Transverse colon (tissue), 4 donors: ENCODE results near the gene TAF4. TPM values are rescaled to one million over a fixed set of nuclear protein-coding genes. Genes with fewer than 3 reads are reported as not detected.

Source experiments
- DNase-seq: peaks from one replicate; pipeline ENCODE4 v3.0.0-alpha.2; 2019
- H3K27ac ChIP-seq, 4 donors: fragments of 200-600 bp; sonication (generic); 2 replicates each; pipeline ENCODE4 v1.5.1; 2016 to 2018; ENCODE audit warnings: inconsistent platforms in 4 of 4
- H3K27me3 ChIP-seq: fragments of 200-600 bp; sonication (generic); 2 replicates; pipeline ENCODE4 v1.5.1; 2017; ENCODE audit warnings: inconsistent platforms
- H3K36me3 ChIP-seq, 4 donors: fragments of 200-600 bp; sonication (generic); 2 replicates each; pipeline ENCODE4 v1.5.1; 2017 to 2019; ENCODE audit warnings: inconsistent platforms in 4 of 4
- H3K4me1 ChIP-seq, 4 donors: fragments of 200-600 bp; sonication (generic); 2 replicates each; pipeline ENCODE4 v1.5.1; 2017 to 2020; ENCODE audit warnings: inconsistent platforms in 4 of 4
- H3K4me3 ChIP-seq, 4 donors: fragments of 200-600 bp; sonication (generic); 1 replicate in 1 of 4; 2 replicates in 3 of 4; pipeline versions ENCODE4 v1.5.1 to v1.6.1; 2017 to 2019; ENCODE audit warnings: inconsistent platforms in 4 of 4
- H3K9me3 ChIP-seq, 2 donors: fragments of 200-600 bp; sonication (generic); 2 replicates each; pipeline ENCODE4 v1.5.1; 2017 to 2019; ENCODE audit warnings: inconsistent platforms in 2 of 2
- EP300 ChIP-seq: sonication (generic); formaldehyde crosslinking; IDR thresholded peaks from one replicate; pipeline ENCODE4 v1.6.1; 2017; ENCODE audit warnings: antibody characterized with exemption, low read depth
- POLR2A ChIP-seq: fragments of 450-650 bp; IDR thresholded peaks from one replicate; pipeline ENCODE4 v1.6.1; 2016; ENCODE audit warnings: antibody characterized with exemption, mild to moderate bottlenecking, moderate library complexity
- POLR2AphosphoS5 ChIP-seq, 3 donors: sonication (generic); formaldehyde crosslinking; IDR thresholded peaks; one replicate each; pipeline ENCODE4 v1.6.1; 2016; ENCODE audit warnings: antibody characterized with exemption in 3 of 3
- WGBS, 2 donors: methylation state at CpG; one replicate each; pipeline ENCODE4 v1.1.5; 2018; ENCODE audit warnings: low coverage in 1 of 2; 5-methylcytosine and 5-hydroxymethylcytosine counted together
- in situ Hi-C, 4 donors: fragments of 200-750 bp; cut with MboI; loops; one replicate each; pipeline versions ENCODE4 v1.15.0 to v1.15.1; 2017; ENCODE audit warnings: low sequenced_read_pairs in 3 of 4, low pct_ligation_motif_present in 1 of 4, low pct_unique_long_range_greater_than_20kb in 1 of 4
- intact Hi-C: fragments of 100-400 bp; cut with DNase I; formaldehyde crosslinking; loops from one replicate; pipeline ENCODE4 v1.15.1; 2023; ENCODE audit warnings: low total_unique reads
- total RNA-seq, 4 donors: library from RNA; depleted of rRNA; stranded (reverse); fragments of >200 nt; gene quantifications; one replicate each; pipeline ENCODE4 v1.1.0, GENCODE V29; 2016
- TF ChIP-seq, protein P1 (sequence below), 5 experiments: fragments of 200-600 bp in 3 of 5; fragments of 450-650 bp in 2 of 5; sonication (generic) in 3 of 5; IDR thresholded peaks; 1 replicate in 2 of 5; 2 replicates in 3 of 5; pipeline ENCODE4 v1.5.1; 2016 to 2017; ENCODE audit warnings: antibody characterized with exemption in 5 of 5, inconsistent platforms in 3 of 5, mild to moderate bottlenecking in 2 of 5, moderate library complexity in 1 of 5

TAF4 gene
- total RNA-seq, 4 donors from 2014 or later: 18.9 to 39.5 (median 24.3) TPM

DNA sequence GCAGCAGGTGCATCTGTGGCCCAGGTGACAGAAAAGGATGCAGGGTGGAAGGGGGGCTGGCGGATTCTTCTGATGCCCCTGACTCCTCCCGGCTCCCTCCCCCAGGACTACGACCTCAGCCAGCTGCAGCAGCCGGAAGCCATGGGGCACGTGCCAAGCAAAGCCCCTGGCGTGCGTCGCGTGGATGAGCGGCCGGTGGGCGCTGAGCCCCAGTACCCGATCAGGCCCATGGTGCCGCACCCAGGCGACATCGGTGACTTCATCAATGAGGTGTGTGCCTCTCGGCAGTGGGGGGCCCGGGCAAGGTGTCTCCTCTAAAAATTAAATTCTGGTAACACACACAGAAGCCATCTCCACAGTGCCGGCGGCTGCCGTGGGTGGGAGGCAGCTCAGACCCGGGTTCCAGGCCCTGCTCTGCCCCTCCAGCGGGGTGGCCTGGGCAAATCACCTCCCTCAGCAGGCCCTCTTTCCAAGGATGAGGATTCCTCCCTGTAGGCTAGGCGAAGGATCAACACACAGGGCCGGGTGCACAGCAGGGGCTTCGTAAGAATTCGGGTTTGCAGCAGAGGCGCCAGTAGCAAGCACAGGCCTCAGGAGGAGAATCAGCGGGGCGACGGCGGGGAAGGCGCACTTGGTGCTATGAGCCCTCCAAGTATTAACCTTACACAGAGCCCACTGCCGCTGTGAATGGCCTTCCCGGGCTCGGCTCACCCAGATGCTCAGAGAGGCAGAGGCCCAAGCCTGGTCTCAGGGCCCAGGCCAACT, 131.5 kb downstream of the TAF4 start:
- no peak overlapping the region for H3K4me3 ChIP-seq
- no peaks in the 10 kb centered on the region for H3K9me3 ChIP-seq
- H3K4me1 ChIP-seq: no peaks in the 10 kb centered on the region
- H3K36me3 ChIP-seq: no peaks in the 10 kb centered on the region
- H3K27me3 ChIP-seq: peaks cover 12% of the 10 kb centered on the region
- no peak for DNase-seq
- TF ChIP-seq POLR2AphosphoS5 (IDR thresholded peaks at IDR 0.05): no peak
- no peak for TF ChIP-seq EP300
- TF ChIP-seq, protein P1, sequence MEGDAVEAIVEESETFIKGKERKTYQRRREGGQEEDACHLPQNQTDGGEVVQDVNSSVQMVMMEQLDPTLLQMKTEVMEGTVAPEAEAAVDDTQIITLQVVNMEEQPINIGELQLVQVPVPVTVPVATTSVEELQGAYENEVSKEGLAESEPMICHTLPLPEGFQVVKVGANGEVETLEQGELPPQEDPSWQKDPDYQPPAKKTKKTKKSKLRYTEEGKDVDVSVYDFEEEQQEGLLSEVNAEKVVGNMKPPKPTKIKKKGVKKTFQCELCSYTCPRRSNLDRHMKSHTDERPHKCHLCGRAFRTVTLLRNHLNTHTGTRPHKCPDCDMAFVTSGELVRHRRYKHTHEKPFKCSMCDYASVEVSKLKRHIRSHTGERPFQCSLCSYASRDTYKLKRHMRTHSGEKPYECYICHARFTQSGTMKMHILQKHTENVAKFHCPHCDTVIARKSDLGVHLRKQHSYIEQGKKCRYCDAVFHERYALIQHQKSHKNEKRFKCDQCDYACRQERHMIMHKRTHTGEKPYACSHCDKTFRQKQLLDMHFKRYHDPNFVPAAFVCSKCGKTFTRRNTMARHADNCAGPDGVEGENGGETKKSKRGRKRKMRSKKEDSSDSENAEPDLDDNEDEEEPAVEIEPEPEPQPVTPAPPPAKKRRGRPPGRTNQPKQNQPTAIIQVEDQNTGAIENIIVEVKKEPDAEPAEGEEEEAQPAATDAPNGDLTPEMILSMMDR (IDR thresholded peaks at IDR 0.05): no peak
- no peak for TF ChIP-seq POLR2A
- 78% methylated on average over 31 of the region's 36 CpGs; no CpG with 5 or more reads in 1 of the 2 donors for WGBS, 2 donors
- H3K27ac ChIP-seq: no peak overlapping the region
- intact Hi-C loops (no loop called here), in situ Hi-C loops (no loop called here)

GRCh38 chr20:61933481-61933950, 132.2 kb downstream of the TAF4 start:
- no peaks in the 10 kb centered on the region for H3K9me3 ChIP-seq
- WGBS, 2 donors: 59% methylated on average over 17 of the region's 17 CpGs; no CpG with 5 or more reads in 1 of the 2 donors
- intact Hi-C loops: no loop called here
- no peaks in the 10 kb centered on the region for H3K36me3 ChIP-seq
- TF ChIP-seq POLR2AphosphoS5 (IDR thresholded peaks at IDR 0.05) (no peak), EP300 (no peak), POLR2A (no peak)
- TF ChIP-seq, protein P1 (IDR thresholded peaks at IDR 0.05): no peak
- no peaks in the 10 kb centered on the region for H3K4me1 ChIP-seq
- no peak overlapping the region for H3K4me3 ChIP-seq
- in situ Hi-C loops: no loop called here
- no peak overlapping the region for H3K27ac ChIP-seq
- no peak for DNase-seq
- H3K27me3 ChIP-seq: peaks cover 10% of the 10 kb centered on the region

DNA sequence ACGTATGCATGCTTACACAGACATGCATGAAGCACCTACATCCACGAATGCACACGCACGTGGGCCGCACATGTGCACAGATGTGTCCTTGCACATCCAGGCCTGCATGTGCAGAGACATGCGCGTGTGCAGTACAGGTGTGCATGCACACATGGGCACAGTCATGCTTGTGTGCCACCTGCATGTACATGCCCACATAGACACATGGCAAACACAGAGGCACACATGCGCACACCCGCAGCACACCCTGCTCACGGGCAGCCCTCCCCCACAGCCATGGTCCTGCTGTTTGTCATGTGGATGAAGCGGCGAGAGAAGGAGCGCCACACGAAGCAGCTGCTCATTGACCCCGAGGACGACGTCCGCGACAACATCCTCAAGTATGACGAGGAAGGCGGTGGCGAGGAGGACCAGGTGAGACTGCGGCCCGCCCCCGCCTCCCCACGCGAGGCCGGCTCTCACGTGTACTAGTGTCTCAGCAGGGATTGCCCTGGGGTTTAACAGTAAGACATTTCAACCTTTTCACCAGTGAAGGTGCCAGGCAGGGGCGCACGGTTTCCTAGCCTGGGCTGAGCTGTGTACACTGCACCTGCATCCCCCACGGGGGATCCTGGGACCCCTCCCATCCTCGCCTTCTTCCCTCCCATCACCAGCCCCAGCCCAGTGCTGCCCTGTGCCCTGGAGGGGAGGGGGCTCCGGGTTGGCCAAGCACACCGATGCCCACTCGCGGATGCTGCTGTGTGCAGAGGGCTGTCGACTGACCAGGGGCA, 132.8 kb downstream of the TAF4 start:
- H3K27ac ChIP-seq: no peak overlapping the region
- no peak for TF ChIP-seq POLR2A
- TF ChIP-seq, protein P1 (IDR thresholded peaks at IDR 0.05): no peak
- TF ChIP-seq EP300: no peak
- no peak for TF ChIP-seq POLR2AphosphoS5 (IDR thresholded peaks at IDR 0.05)
- H3K9me3 ChIP-seq: no peaks in the 10 kb centered on the region
- no peaks in the 10 kb centered on the region for H3K4me1 ChIP-seq
- H3K36me3 ChIP-seq: no peaks in the 10 kb centered on the region
- in situ Hi-C loops: no loop called here
- 85% methylated on average over 38 of the region's 38 CpGs; no CpG with 5 or more reads in 1 of the 2 donors for WGBS, 2 donors
- H3K27me3 ChIP-seq: peaks cover 6% of the 10 kb centered on the region
- intact Hi-C loops: no loop called here
- H3K4me3 ChIP-seq: no peak overlapping the region
- DNase-seq: no peak

DNA sequence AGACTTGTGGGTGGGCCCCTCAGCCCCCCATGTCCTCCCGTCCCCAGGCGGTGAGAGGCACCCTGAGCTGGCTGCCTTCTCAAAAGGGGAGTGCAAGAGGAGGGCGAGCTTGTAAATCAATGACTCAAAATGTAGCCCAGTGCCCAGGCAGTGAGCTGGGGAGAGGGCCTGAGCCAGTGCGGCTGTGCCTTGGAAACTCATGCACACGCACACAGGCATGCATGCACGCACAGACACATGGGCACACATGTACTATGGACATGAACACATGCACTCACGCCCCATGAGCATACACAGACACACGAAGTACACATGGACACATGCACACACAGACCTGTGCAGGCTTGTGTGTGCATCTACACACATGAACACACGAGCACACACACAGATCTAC, 133.5 kb downstream of the TAF4 start:
- no peak for TF ChIP-seq EP300
- TF ChIP-seq, protein P1 (IDR thresholded peaks at IDR 0.05): no peak
- no peak for TF ChIP-seq POLR2A
- TF ChIP-seq POLR2AphosphoS5 (IDR thresholded peaks at IDR 0.05): no peak
- intact Hi-C loops: no loop called here
- WGBS, 2 donors: 77 to 79% methylated on average over 5 to 9 of the region's 9 CpGs

More for the DNA sequence above, 133.5 kb downstream of the TAF4 start:
- in situ Hi-C loops: no loop called here
- no peaks in the 10 kb centered on the region for H3K4me1 ChIP-seq
- DNase-seq: no peak
- no peaks in the 10 kb centered on the region for H3K36me3 ChIP-seq
- no peak overlapping the region for H3K27ac ChIP-seq
- H3K9me3 ChIP-seq: no peaks in the 10 kb centered on the region
- H3K4me3 ChIP-seq: no peak overlapping the region
- H3K27me3 ChIP-seq: peaks cover 4% of the 10 kb centered on the region
